Nephron (organoid): Measurements from ENCODE around the gene SOWAHA.

Source experiments
- H3K27ac Mint-ChIP-seq, 3 experiments: 2 replicates each; pipeline ENCODE4 v1.8.0; 2020; ENCODE audit warnings: mixed read lengths in 3 of 3, mild to moderate bottlenecking in 2 of 3, moderate library complexity in 1 of 3
- H3K27me3 Mint-ChIP-seq: 2 replicates; pipeline ENCODE4 v1.8.0; 2021; ENCODE audit warnings: low read depth, mild to moderate bottlenecking, moderate library complexity, mixed read lengths
- H3K36me3 Mint-ChIP-seq: 2 replicates; pipeline ENCODE4 v1.8.0; 2020; ENCODE audit warnings: low read depth, mixed read lengths
- H3K4me1 Mint-ChIP-seq: 2 replicates; pipeline ENCODE4 v1.8.0; 2020; ENCODE audit warnings: mixed read lengths
- H3K4me3 Mint-ChIP-seq, 3 experiments: 2 replicates each; pipeline ENCODE4 v1.8.0; 2020; ENCODE audit warnings: mild to moderate bottlenecking in 3 of 3, mixed read lengths in 3 of 3, moderate library complexity in 2 of 3
- H3K9me3 Mint-ChIP-seq: 2 replicates; pipeline ENCODE4 v1.8.0; 2020; ENCODE audit warnings: mixed read lengths
- TF ChIP-seq, protein P1 (sequence below), 3 experiments: fragments of 200-600 bp; sonication (generic); IDR thresholded peaks; one replicate each; pipeline ENCODE4 v1.5.0; 2021; ENCODE audit warnings: antibody characterized with exemption in 3 of 3; ENCODE audit not compliant: unreplicated experiment in 3 of 3

The SOWAHA gene

DNA sequence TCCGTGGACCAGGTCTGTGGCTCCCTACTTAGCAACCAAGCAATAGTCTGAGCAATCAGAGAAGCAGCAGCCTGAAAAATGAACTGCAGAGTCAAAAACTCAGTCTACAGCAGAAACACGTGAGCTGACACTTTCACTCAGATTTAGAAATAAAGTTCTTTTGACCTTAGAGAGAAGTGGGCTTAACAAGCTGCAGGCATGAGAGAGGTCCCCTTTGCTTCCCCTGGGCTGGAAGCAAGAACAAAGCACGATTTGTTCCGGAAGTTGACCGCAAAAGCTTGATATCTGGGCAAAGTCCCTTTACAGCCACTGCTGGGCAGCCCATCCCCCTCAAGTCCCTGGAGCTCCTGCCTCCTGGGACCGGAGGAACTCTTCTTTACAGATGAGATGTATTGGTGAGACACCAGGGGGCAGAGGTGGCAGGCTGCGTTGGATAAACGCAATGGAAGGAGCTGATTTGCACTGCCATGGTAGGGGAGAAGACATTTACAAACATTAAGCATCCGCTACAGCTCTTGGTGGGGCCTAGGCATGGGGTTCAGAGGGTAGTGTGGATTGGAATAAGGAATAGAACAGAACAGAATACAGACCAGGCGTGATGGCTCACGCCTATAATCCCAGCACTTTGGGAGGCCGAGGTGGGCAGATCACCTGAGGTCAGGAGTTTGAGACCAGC, 5.8 kb upstream of the SOWAHA start:
- peaks cover under 1% of the 10 kb centered on the region for H3K4me1 Mint-ChIP-seq
- peaks cover 4% of the 10 kb centered on the region for H3K9me3 Mint-ChIP-seq
- peak overlapping the region; percentile 42 to 76 (median 76) for H3K27ac Mint-ChIP-seq
- H3K27me3 Mint-ChIP-seq: peaks cover 63% of the 10 kb centered on the region
- peak overlapping the region in 1 of 3 experiments; percentile 5 for H3K4me3 Mint-ChIP-seq
- TF ChIP-seq, protein P1, sequence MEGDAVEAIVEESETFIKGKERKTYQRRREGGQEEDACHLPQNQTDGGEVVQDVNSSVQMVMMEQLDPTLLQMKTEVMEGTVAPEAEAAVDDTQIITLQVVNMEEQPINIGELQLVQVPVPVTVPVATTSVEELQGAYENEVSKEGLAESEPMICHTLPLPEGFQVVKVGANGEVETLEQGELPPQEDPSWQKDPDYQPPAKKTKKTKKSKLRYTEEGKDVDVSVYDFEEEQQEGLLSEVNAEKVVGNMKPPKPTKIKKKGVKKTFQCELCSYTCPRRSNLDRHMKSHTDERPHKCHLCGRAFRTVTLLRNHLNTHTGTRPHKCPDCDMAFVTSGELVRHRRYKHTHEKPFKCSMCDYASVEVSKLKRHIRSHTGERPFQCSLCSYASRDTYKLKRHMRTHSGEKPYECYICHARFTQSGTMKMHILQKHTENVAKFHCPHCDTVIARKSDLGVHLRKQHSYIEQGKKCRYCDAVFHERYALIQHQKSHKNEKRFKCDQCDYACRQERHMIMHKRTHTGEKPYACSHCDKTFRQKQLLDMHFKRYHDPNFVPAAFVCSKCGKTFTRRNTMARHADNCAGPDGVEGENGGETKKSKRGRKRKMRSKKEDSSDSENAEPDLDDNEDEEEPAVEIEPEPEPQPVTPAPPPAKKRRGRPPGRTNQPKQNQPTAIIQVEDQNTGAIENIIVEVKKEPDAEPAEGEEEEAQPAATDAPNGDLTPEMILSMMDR (IDR thresholded peaks at IDR 0.05; ENCODE audit: unreplicated experiment in 3 of 3): peak in 2 of 3 experiments; percentile 15 to 24
- H3K36me3 Mint-ChIP-seq: no peaks in the 10 kb centered on the region

GRCh38 chr5:132808448-132808847, 4.7 kb upstream of the SOWAHA start:
- Mint-ChIP-seq H3K27ac (no peak overlapping the region), H3K36me3 (no peaks in the 10 kb centered on the region), H3K4me1 (peaks cover 8% of the 10 kb centered on the region), H3K27me3 (peaks cover 66% of the 10 kb centered on the region), H3K9me3 (peaks cover 4% of the 10 kb centered on the region), H3K4me3 (no peak overlapping the region)
- TF ChIP-seq, protein P1 (IDR thresholded peaks at IDR 0.05; ENCODE audit: unreplicated experiment in 3 of 3): no peak

DNA sequence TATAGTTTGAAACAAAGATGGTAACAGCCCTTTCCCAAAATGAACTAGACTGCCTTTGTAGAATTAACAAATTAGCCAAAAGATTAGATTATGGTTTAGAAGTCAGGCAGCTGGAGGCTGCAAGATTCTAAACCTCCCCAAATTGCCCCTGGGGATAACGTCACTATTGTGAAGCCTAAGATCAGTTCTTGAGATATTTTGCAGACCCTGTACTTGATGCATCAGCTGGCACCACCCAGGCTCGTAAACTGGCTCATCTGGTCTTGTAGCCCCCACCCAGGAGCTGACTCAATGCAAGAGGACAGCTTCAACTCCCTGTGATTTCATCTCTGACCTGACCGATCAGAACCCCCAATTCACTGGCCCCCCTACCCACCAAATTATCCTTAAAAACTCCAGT, 4.2 kb upstream of the SOWAHA start:
- Mint-ChIP-seq H3K36me3 (no peaks in the 10 kb centered on the region), H3K4me3 (no peak overlapping the region), H3K27me3 (peaks cover 66% of the 10 kb centered on the region), H3K27ac (no peak overlapping the region), H3K9me3 (peaks cover 4% of the 10 kb centered on the region), H3K4me1 (peaks cover 8% of the 10 kb centered on the region)
- TF ChIP-seq, protein P1 (IDR thresholded peaks at IDR 0.05; ENCODE audit: unreplicated experiment in 3 of 3): no peak

DNA sequence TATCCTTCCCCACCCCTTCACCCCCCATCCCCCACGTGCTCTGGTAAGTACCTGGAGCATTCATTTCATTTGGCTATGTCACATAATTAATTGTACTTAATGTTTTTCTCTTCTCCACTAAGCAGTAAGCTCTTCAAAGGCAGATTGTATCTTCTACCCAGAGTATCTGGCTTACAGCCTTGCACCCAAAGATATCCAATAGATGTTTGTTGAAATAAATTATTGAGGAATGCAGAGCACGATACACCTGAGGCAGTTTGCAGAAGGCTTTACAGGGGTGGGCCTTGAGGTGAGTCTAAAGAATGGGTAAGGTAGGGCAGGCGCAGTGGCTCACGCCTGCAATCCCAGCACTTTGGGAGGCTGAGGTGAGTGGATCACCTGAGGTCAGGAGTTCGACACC, 2.5 kb upstream of the SOWAHA start:
- H3K27me3 Mint-ChIP-seq: peaks cover 68% of the 10 kb centered on the region
- no peak overlapping the region for H3K27ac Mint-ChIP-seq
- H3K36me3 Mint-ChIP-seq: no peaks in the 10 kb centered on the region
- TF ChIP-seq, protein P1 (IDR thresholded peaks at IDR 0.05; ENCODE audit: unreplicated experiment in 3 of 3): no peak
- H3K9me3 Mint-ChIP-seq: no peaks in the 10 kb centered on the region
- H3K4me1 Mint-ChIP-seq: peaks cover 8% of the 10 kb centered on the region
- no peak overlapping the region for H3K4me3 Mint-ChIP-seq

DNA sequence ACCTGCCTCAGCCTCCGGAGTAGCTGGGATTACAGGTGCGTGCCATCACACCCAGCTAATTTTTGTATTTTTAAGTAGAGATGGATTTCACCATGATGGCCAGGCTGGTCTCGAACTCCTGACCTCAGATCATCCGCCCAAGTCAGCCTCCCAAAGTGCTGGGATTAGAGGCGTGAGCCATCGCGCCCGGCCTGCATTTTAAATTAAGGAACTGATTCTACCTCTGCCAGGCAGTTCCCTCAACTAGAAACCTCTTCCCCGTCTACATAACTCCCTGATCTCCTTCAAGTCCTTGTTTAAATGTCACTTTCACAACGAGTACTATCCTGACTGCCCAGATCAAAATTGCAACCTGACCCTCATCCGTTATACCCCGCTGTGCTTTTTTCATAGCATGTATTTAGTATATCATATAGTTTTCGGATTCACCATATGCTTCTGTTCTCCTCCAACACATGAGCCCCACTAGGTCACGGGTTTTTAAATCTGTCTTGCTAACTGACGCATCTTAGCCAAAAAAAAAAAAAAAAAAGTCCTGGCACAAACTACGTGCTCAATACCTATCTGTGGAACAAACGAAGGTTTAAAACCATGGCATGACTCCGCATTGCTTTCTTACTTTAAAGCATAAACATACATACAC, 858 bp upstream of the SOWAHA start:
- H3K27me3 Mint-ChIP-seq: peaks cover 74% of the 10 kb centered on the region
- H3K4me3 Mint-ChIP-seq: peak overlapping the region; percentile 79 to 83 (median 83)
- H3K9me3 Mint-ChIP-seq: no peaks in the 10 kb centered on the region
- TF ChIP-seq, protein P1 (IDR thresholded peaks at IDR 0.05; ENCODE audit: unreplicated experiment in 3 of 3): no peak
- H3K4me1 Mint-ChIP-seq: peaks cover 8% of the 10 kb centered on the region
- no peak overlapping the region for H3K27ac Mint-ChIP-seq
- H3K36me3 Mint-ChIP-seq: no peaks in the 10 kb centered on the region
